Activated T-helper 2 cell treated with anti-CD3 and anti-CD28 coated beads, Interferon-gamma antibody, Interleukin-2, Interleukin-4, amounts not matched to agents 10 μg/mL and 5 μg/mL and 100 μg/mL, durations not matched to agents 14 hours and 24 hours and 36 hours (primary cell): ENCODE measurements around the gene FAM3D. TPM values are rescaled to one million over a fixed set of nuclear protein-coding genes. Genes with fewer than 3 reads are reported as not detected.
"Not testable (repeated sequence)": the region's sequence is repeated elsewhere in the genome, so short reads cannot be mapped to it uniquely, and the experiment has no call there.

ENCODE experiments used
- DNase-seq: peaks from one replicate; pipeline ENCODE4 v3.0.0; 2021; ENCODE audit warnings: low spot score
- H3K27ac Mint-ChIP-seq: one replicate; pipeline ENCODE4 v1.8.0; 2021; ENCODE audit warnings: mixed read lengths
- H3K27me3 Mint-ChIP-seq: one replicate; pipeline ENCODE4 v1.8.0; 2021; ENCODE audit warnings: low read depth, mixed read lengths
- H3K36me3 Mint-ChIP-seq: one replicate; pipeline ENCODE4 v1.8.0; 2021; ENCODE audit warnings: low read depth, mixed read lengths
- H3K4me1 Mint-ChIP-seq: one replicate; pipeline ENCODE4 v1.8.0; 2021; ENCODE audit warnings: low read depth, mixed read lengths
- H3K4me3 Mint-ChIP-seq: one replicate; pipeline ENCODE4 v1.8.0; 2021; ENCODE audit warnings: low read depth, mild to moderate bottlenecking, moderate library complexity, mixed read lengths
- H3K9me3 Mint-ChIP-seq: one replicate; pipeline ENCODE4 v1.8.0; 2021; ENCODE audit warnings: mixed read lengths
- intact Hi-C: fragments of 100-400 bp; cut with micrococcal nuclease; formaldehyde crosslinking; loops from one replicate; pipeline ENCODE4 v1.15.1; 2023
- total RNA-seq: library from RNA; stranded (reverse); gene quantifications from 2 replicates; pipeline ENCODE4 v1.2.3, GENCODE V29; 2022

FAM3D gene
- total RNA-seq, 1 donor from 2014 or later, result not detected

- H3K9me3 Mint-ChIP-seq, result peaks cover 13% of the 10 kb centered on the region
- H3K4me1 Mint-ChIP-seq, result peaks cover 7% of the 10 kb centered on the region
- no peak overlapping the region for H3K27ac Mint-ChIP-seq
- H3K27me3 Mint-ChIP-seq, result peaks cover 5% of the 10 kb centered on the region
- intact Hi-C loops, result loop anchor here (2.0 kb wide), 1 partner anchor 13 kb away; no protein-coding TSS in a partner anchor
- H3K36me3 Mint-ChIP-seq, result no peaks in the 10 kb centered on the region
- no peak for DNase-seq
- no peak overlapping the region for H3K4me3 Mint-ChIP-seq
Observed at GRCh38 chr3:58696093-58696492, 29.5 kb upstream of the FAM3D start.

DNA sequence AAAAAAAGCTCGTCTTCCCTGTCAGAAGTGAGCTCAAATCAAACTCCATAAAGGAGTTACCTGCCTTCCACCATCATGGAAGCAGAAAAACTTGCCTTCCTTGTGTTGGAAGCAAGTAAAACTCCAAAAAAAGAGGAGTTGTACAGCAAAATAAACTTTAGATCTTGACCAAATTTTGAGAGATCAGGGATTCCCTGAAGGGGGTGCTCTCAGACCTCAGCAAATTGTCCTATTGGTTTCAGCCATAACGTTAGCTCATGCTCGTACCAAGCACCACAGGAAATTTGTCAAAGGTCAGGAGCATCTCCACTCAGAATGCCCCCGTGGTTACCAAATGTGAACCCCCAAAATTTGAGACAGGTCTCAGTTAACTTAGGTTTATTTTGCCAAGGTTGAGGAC, 28.7 kb upstream of the FAM3D start:
- H3K27me3 Mint-ChIP-seq, intact Hi-C loops, H3K36me3 Mint-ChIP-seq, H3K4me3 Mint-ChIP-seq, H3K27ac Mint-ChIP-seq, DNase-seq, H3K4me1 Mint-ChIP-seq: not testable (repeated sequence)
- peaks cover 15% of the 10 kb centered on the region for H3K9me3 Mint-ChIP-seq

- intact Hi-C loops, result no loop called here
- no peak for DNase-seq
- Mint-ChIP-seq H3K4me1 (peaks cover 7% of the 10 kb centered on the region), H3K27me3 (no peaks in the 10 kb centered on the region), H3K4me3 (no peak overlapping the region), H3K9me3 (peaks cover 25% of the 10 kb centered on the region), H3K36me3 (no peaks in the 10 kb centered on the region), H3K27ac (no peak overlapping the region)
Observed at GRCh38 chr3:58693940-58694850, 27.6 kb upstream of the FAM3D start.

- no peak overlapping the region for H3K27ac Mint-ChIP-seq
- intact Hi-C loops, result no loop called here
- H3K27me3 Mint-ChIP-seq, result no peaks in the 10 kb centered on the region
- peaks cover 7% of the 10 kb centered on the region for H3K4me1 Mint-ChIP-seq
- H3K36me3 Mint-ChIP-seq, result no peaks in the 10 kb centered on the region
- H3K4me3 Mint-ChIP-seq, result no peak overlapping the region
- DNase-seq, result no peak
- H3K9me3 Mint-ChIP-seq, result peaks cover 25% of the 10 kb centered on the region
Observed at GRCh38 chr3:58692484-58692883, 25.9 kb upstream of the FAM3D start.

- intact Hi-C loops, result no loop called here
- H3K27ac Mint-ChIP-seq, result no peak overlapping the region
Observed at GRCh38 chr3:58691997-58692396, 25.4 kb upstream of the FAM3D start.

DNA sequence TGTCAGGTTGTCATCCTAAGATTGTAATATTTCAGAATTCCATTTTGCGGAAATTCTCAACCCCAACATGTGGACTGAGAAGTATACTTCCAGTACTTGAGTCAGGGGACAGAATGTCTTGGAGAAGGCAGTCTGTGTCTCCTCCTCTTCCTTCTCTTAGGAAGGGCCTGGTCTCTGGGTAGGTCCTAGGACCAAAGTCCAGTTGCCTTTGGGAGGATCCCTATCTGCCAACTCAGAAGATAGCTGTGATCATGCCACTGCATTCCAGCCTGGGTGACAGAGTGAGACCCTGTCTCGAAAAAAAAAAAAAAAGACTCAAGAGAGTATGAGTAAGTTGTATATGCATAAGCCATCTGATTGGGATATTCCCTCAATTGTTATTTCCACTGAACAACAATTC, 23.9 kb upstream of the FAM3D start:
- intact Hi-C loops, result no loop called here
- no peak for DNase-seq
- H3K4me1 Mint-ChIP-seq, result peaks cover 2% of the 10 kb centered on the region

More at GRCh38 chr3:58691997-58692396, 25.4 kb upstream of the FAM3D start:
- no peaks in the 10 kb centered on the region for H3K27me3 Mint-ChIP-seq
- H3K4me1 Mint-ChIP-seq, result peaks cover 2% of the 10 kb centered on the region
- DNase-seq, result no peak
- no peak overlapping the region for H3K4me3 Mint-ChIP-seq
- H3K36me3 Mint-ChIP-seq, result no peaks in the 10 kb centered on the region
- peaks cover 25% of the 10 kb centered on the region for H3K9me3 Mint-ChIP-seq

DNA sequence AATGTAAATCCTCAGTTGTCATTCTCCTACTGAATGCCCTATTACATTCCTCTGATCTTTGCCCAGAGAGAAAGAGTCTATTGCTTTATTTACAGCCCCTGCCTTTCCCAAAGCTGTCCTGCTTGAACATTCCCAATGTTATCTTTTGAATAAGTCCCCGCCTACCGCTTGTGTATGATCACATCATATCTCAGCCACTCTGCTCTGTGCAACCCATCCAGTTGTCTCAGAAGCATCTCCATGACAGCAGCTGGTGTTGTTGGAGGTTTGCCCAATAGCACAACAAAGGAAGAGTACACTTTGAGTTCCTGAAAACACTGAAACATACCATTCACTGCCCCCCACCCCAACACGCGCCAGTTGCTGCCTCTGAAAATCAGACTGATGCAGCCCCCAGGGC, 22.0 kb upstream of the FAM3D start:
- no peak overlapping the region for H3K27ac Mint-ChIP-seq
- peaks cover 2% of the 10 kb centered on the region for H3K4me1 Mint-ChIP-seq
- intact Hi-C loops, result loop anchor here (10.0 kb wide), 1 partner anchor 186 kb away; no protein-coding TSS in a partner anchor
- DNase-seq, result no peak
- peaks cover 1% of the 10 kb centered on the region for H3K27me3 Mint-ChIP-seq
- no peaks in the 10 kb centered on the region for H3K36me3 Mint-ChIP-seq
- peaks cover 25% of the 10 kb centered on the region for H3K9me3 Mint-ChIP-seq
- H3K4me3 Mint-ChIP-seq, result no peak overlapping the region

More for the DNA sequence above, 23.9 kb upstream of the FAM3D start:
- Mint-ChIP-seq H3K4me3 (no peak overlapping the region), H3K27ac (no peak overlapping the region), H3K36me3 (no peaks in the 10 kb centered on the region), H3K27me3 (peaks cover 1% of the 10 kb centered on the region), H3K9me3 (peaks cover 25% of the 10 kb centered on the region)

GRCh38 chr3:58686847-58687246, 20.3 kb upstream of the FAM3D start:
- H3K4me1 Mint-ChIP-seq, result peaks cover 9% of the 10 kb centered on the region
- no peak overlapping the region for H3K4me3 Mint-ChIP-seq
- intact Hi-C loops, result loop anchor here (10.0 kb wide), 1 partner anchor 188 kb away; no protein-coding TSS in a partner anchor
- peaks cover 1% of the 10 kb centered on the region for H3K27me3 Mint-ChIP-seq
- H3K27ac Mint-ChIP-seq, result no peak overlapping the region
- no peak for DNase-seq
- H3K36me3 Mint-ChIP-seq, result no peaks in the 10 kb centered on the region
- H3K9me3 Mint-ChIP-seq, result peaks cover 18% of the 10 kb centered on the region

DNA sequence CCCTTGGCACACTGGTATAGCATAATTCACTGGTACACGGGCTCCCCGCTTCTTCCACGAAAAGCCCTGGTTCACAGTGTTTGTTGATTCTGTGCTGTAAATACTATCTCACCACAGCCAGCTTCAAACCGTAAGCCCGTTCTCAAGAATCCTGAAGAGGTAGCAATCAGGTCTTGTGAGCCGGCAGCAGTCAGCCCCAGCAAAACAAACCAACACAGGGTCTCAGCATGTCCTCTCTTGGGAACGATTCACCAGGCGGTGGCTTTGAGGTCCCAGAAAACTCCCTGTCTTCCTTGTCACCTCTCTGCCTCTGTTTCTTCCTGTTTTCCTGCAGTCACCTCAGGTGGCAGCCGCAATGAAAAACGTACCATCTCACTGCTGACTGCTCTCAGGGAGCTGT, 19.1 kb upstream of the FAM3D start:
- peaks cover 9% of the 10 kb centered on the region for H3K4me1 Mint-ChIP-seq
- intact Hi-C loops, result loop anchor here (10.0 kb wide), 1 partner anchor 189 kb away; no protein-coding TSS in a partner anchor
- no peak overlapping the region for H3K27ac Mint-ChIP-seq
- peaks cover 1% of the 10 kb centered on the region for H3K27me3 Mint-ChIP-seq
- peaks cover 10% of the 10 kb centered on the region for H3K9me3 Mint-ChIP-seq
- no peak for DNase-seq
- H3K4me3 Mint-ChIP-seq, result no peak overlapping the region
- no peaks in the 10 kb centered on the region for H3K36me3 Mint-ChIP-seq

GRCh38 chr3:58683466-58683865, 16.9 kb upstream of the FAM3D start:
- H3K4me1 Mint-ChIP-seq, result peaks cover 9% of the 10 kb centered on the region
- H3K27me3 Mint-ChIP-seq, result peaks cover 3% of the 10 kb centered on the region
- H3K36me3 Mint-ChIP-seq, result no peaks in the 10 kb centered on the region
- H3K4me3 Mint-ChIP-seq, result no peak overlapping the region
- no peak for DNase-seq
- H3K9me3 Mint-ChIP-seq, result no peaks in the 10 kb centered on the region
- no peak overlapping the region for H3K27ac Mint-ChIP-seq
- intact Hi-C loops, result loop anchor here (2.0 to 10.0 kb wide), 2 partner anchors 13 to 191 kb away; no protein-coding TSS in a partner anchor

GRCh38 chr3:58683001-58683458, 16.5 kb upstream of the FAM3D start:
- no peak for DNase-seq
- intact Hi-C loops, result loop anchor here (2.0 to 10.0 kb wide), 2 partner anchors 14 to 192 kb away; no protein-coding TSS in a partner anchor
- H3K4me1 Mint-ChIP-seq, result peaks cover 9% of the 10 kb centered on the region
- H3K27ac Mint-ChIP-seq, result no peak overlapping the region
- H3K4me3 Mint-ChIP-seq, result no peak overlapping the region
- H3K9me3 Mint-ChIP-seq, result no peaks in the 10 kb centered on the region
- peaks cover 3% of the 10 kb centered on the region for H3K27me3 Mint-ChIP-seq
- H3K36me3 Mint-ChIP-seq, result no peaks in the 10 kb centered on the region

GRCh38 chr3:58681863-58682262, 15.3 kb upstream of the FAM3D start:
- intact Hi-C loops, result loop anchor here (2.0 to 10.0 kb wide), 2 partner anchors 15 to 193 kb away; no protein-coding TSS in a partner anchor
- Mint-ChIP-seq H3K27me3 (peaks cover 11% of the 10 kb centered on the region), H3K4me3 (no peak overlapping the region), H3K36me3 (no peaks in the 10 kb centered on the region), H3K4me1 (peaks cover 9% of the 10 kb centered on the region), H3K27ac (peak overlapping the region; percentile 12), H3K9me3 (no peaks in the 10 kb centered on the region)
- no peak for DNase-seq
